Hindlimb muscle (tissue), 1 donor: Measurements from ENCODE around the gene PTPRN2. TPM values are rescaled to one million over a fixed set of nuclear protein-coding genes. Genes with fewer than 3 reads are reported as not detected.
"Not testable (repeated sequence)": the region's sequence is repeated elsewhere in the genome, so short reads cannot be mapped to it uniquely, and the experiment has no call there.

Experiments used
- DNase-seq: peaks from one replicate; pipeline ENCODE4 v3.0.0-alpha.2; 2013
- polyA plus RNA-seq: library from polyadenylated mRNA; unstranded; fragments of 120-200 nt; gene quantifications from one replicate; pipeline ENCODE4 v1.2.1, GENCODE V29; 2013; ENCODE audit not compliant: insufficient read length

Gene PTPRN2
- polyA plus RNA-seq, 1 donor: 2.0 TPM

DNA sequence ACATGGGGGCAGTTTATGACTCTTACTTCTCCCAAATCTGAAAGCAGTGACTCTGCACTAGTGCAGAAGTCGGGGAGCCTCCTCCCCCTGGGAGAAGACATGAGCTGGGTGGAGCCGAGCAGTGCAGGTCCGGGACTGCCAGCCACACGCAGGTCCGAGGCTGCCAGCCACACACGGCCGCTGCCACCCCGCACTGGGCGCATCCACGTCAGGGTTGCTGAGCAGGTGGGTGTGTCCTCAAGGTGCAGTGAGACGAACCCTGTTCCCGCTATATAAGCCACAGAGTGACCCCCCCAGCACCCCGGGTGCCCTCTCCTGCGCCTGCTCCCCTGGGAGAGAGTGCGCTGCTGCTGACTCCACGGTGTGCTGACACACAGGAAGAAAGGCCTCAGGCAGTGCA, 430.2 kb downstream of the PTPRN2 start:
- DNase-seq: no peak

DNA sequence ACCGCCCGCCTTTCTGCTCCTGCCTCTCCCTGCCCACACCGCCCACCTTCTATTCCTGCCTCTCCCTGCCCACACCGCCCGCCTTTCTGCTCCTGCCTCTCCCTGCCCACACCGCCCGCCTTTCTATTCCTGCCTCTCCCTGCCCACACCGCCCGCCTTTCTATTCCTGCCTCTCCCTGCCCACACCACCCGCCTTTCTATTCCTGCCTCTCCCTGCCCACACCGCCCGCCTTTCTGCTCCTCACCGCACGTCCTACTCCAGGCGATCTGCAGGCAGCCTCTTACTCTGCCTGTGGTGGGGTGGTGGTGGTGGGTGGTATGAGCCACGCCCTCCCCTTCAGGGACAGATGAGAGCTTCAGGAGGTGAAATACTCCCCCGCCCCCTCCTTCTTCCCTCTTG, 436.4 kb downstream of the PTPRN2 start:
- not testable (repeated sequence) for DNase-seq

DNA sequence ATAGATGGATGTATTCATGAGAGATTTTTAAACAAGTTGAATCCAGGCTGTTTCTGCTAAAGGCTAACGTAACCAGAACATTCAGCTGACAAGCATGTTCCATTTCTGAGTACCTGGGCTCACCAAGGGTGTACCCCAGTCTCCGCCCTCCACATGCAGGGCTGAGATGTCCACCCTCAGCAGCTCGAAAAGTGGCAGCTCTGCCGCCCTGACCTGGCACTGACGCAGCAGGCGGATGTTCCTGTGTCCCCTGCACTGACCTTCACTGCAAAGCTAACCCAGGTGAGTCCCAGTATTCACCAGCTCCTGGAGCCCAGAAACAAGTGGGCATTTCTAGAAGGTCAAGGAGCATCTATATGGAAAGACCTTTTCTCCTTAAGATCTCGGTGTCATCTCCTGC, 437.4 kb downstream of the PTPRN2 start:
- DNase-seq: no peak

DNA sequence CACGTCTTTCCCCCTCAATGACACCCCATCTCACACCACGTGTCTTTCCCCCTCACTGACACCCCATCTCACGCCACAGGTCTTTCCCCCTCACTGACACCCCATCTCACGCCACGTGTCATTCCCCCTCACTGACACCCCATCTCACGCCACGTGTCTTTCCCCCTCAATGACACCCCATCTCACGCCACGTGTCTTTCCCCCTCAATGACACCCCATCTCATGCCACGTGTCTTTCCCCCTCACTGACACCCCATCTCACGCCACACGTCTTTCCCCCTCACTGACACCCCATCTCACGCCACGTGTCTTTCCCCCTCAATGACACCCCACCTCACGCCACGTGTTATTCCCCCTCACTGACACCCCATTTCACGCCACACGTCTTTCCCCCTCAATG, 440.2 kb downstream of the PTPRN2 start:
- DNase-seq: peak; percentile 8

DNA sequence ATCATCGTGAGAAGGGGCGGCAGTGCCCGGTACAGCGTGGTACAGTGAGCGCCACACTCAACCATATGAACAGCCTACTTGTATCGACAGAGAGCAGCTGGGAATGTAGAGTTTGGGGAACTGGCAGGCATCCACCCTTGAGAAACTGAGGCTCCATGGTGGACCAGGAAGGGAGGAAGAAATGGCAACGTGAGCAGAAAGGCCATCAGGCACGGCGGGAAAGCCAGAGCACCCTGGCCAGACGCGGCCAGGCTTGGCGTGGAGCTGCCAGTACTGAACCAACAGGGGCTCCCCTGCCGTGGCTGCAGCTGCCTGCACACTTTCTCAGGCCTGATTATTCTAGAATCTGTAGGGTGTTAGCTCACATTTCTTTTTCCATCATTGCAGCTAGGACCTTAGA, 442.3 kb downstream of the PTPRN2 start:
- DNase-seq: no peak

DNA sequence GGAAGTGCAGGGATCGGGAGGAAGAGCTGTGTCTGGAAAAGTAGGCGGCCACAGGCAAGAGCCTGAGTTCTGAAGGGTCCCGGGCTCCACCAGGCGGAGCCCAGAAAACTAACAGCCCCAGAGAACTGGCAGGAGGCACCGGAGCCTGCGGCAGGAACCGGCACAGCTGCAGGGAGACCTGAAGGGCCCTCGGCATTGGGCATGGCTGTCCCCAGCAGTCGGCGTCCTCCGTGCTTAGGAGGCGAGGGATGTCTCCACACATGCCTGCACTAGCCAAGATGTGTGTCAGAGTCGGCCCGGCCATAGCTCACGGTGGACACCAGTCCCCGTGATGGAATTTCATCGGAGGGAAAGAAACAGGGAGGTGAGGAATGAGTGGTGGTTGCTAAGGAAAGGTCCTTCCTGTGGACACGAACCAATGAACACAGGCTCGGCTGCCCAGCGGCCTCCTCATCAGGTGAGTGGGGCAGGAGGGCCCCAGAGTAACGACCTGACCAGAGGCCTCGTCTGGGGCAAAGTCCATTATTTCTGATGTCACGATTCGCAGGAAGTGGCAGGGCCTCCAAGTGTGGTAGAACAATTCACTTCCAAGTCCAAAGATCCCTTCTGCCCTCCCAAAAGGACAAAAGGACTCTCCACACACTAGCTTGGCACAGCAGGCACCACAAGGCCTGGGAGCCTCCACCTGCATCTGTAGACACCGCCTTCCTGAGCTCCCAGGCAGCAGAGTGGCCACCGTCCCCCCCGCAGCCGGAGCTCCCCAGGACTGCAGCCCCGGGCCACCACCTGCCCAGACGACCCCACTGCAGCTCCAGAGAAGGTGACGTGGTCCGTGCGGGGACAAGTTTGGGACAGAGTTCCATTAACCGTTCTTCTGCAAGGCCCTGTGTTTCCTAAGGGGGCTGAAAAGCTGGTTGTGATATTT, 444.2 kb downstream of the PTPRN2 start:
- DNase-seq: no peak

DNA sequence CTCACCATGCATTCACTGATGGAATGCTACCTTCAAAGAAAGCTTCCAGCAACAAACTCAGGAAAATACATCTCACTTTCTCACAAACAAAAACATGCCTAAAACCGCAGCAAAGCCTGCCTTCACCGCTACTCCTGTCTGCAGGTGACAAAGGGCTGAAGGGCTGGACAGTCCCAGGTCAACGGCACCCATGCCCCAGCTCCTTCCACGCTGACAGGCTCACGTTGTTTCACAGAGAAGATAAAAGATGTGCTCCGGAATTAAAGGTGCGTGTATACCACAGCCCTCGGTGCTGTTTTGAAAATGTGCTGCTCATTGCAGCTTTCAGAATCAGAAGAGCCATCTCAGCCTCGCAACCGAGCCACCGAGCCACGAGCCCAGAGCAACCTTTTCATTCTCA, 445.0 kb downstream of the PTPRN2 start:
- no peak for DNase-seq

DNA sequence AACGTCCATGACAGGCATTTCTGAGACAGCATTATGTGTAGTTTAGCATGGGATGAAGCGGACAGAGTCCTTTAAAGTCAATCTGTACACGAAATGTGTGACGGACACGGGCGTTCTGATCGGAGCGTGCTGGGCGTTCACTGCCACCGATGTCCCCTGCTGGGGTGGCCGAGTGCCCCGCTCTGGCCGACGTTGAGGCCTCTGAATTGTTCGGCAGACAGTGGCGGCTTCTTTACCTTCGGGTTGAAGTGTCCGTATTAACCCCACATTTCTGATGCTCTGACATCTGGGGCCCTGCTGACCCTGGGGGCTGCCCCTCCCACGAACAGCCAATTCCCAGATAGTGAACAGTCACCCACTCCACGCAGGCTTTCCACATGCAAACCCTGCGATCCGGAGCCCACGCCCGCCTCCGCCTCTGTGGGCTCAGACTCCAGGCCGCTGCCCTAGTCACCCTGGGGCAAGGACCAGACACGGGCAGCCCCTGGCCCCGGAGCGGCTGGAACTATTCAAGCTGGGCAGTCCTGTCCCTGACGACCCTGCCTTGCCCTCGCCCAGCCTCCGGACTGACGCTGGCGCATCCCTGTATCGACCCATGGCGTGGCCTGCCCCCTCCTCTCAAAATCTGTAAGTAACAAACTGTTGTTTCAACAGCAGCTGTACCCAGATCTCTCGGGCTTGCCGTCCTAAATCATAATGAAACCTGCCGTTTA, 445.7 kb downstream of the PTPRN2 start:
- no peak for DNase-seq

DNA sequence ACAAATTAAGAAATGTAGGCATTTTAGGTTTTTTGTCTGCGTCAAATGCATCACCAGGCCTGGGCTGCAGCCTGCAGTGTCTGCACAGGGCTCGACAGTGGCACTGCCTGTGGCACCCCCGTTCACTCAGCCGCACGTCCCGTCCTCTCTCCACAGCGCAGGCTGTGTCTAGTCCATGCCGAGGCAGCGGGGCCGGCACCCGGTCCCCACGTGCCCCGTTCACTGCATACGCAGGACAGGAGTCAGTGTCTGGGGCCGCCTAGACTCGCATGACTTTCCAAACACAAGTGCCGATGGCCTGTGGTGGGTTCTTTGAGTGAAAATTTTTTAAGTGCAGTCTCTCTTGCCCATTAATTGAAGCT, 446.4 kb downstream of the PTPRN2 start:
- no peak for DNase-seq

DNA sequence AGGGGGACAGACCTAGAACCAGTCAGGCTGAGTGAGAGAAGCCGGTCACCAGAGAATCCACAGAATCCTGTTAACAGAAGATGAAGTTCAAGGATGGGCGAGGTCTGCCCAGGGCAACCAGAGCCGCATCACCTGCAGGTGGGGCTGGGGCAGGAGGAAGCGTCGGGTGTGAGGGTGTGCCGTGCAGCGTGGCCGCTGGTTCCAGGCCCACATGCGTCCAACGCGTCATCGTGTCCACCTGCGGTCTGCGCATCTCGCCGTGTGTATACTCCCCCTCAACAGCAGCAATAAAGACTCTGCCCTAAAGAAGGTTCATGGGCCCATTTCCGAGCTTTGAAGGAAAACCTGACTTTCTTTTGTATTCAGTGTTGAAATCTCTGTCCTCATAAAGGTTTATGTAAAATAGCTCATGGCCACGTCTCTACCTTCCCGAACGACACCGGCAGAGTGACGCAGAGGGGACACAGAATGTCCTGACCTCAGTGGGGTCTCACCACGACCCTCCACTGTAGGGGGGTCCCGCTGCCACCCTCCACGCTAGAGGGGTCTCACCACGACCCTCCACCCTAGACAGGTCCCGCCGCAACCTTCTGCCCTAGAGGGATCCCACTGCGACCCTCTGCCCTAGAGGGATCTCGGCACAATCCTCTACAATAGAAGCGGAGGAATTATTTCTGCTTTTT, 446.9 kb downstream of the PTPRN2 start:
- no peak for DNase-seq

DNA sequence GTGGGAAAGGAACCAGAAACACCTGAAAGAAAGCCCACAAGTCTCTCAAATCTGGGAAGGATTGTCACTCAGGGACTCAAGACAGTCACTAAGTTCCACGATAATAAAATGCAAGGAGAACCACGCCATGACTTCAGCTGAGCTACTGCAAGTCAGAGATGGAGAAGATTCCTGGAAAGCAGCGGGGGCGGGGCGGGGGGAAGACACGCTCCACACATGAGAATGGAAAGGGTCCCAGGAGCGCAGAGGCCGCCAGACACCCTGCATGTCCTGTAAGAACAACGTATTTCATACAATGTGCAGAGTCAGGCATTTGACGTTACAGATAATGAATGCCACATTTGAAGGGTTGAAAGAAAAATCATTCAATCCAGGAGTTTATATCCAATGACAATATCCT, 448.1 kb downstream of the PTPRN2 start:
- no peak for DNase-seq

DNA sequence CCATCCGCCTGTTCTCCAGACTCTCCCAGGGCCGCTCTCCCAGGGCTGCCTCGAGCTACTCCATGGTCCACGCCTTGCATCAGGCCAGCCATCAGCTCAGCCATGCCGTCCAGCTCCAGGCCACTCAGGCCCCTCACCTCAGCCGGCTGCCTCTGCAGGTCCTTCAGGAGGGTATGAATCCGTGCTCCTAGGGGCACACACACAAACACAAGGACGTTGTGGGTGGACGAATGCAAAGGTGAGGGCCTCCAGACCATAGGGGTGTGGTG, 449.4 kb downstream of the PTPRN2 start:
- no peak for DNase-seq

DNA sequence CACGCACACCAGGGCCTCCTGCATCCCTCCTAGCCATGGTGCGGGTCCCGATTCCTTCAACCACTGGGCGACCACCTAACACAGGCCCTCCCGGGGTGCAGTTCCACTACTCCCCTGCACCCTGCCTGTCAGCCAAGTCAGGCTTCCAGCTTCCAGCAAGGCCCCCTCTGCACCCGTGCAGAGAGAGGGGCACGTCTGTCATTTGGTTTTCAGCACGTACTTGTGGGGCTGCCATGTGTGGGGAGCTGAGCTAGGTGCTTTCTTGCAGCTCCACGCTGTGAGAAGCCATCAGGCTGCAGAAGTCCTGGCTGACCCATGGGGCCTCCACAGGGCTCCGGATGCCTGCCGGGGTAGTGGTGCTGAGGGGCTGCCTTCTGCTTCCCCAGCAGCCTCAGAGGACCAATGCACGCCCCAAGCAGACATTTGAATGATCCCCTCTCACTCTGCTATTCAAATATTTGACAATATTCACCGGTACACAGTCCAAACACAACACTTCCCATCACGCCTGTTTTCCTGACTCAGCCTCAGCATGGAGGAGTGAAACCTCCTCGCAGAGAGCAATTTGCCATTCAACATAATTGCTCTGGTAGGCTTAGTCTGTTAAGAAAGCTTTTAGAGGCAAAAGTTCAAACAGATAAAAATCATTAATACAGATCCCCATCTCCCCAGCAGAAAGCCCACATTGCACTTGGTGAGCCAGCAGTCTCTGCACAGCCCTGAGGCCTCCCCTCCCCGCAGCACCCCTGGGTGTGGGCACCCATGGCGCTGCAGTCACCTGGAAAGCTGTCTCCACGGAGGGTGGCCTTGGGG, 449.9 kb downstream of the PTPRN2 start:
- DNase-seq: no peak

DNA sequence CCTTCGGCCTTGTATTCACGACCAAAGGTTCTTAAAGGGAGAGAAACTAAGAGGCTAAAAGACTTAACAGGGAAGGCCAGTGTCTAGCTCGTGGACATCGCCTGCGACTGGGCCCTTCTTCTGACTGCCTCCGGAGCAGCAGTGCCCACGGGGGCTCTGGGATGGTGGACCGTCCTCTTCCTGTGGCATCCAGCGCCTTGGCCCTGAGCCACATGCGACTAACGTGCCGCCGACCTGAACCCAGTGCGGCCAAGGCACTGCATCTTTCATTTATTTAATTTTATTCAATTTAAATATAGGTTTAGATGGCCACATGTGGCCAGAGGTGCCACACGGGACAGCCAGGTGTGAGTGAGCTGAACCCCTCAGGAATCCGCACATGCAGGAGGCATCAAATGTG, 451.7 kb downstream of the PTPRN2 start:
- no peak for DNase-seq

DNA sequence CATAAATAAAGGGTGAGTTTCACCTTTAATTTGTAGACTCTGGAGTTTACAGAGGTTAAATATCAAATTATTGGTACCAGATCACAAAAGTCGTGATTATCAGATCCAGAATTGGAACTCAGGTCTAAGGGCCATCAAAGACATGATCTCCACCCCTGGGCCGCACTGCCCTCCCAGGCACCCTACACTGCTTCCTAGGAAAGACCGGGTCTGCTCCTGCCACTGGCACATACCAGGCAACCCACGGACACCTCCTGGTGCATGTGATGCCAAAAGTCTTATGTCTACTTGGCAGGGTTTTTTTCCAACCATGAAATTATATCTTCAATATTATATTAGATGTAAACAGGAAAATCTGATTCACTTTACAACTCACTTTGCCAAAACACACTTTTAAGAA, 452.8 kb downstream of the PTPRN2 start:
- no peak for DNase-seq

DNA sequence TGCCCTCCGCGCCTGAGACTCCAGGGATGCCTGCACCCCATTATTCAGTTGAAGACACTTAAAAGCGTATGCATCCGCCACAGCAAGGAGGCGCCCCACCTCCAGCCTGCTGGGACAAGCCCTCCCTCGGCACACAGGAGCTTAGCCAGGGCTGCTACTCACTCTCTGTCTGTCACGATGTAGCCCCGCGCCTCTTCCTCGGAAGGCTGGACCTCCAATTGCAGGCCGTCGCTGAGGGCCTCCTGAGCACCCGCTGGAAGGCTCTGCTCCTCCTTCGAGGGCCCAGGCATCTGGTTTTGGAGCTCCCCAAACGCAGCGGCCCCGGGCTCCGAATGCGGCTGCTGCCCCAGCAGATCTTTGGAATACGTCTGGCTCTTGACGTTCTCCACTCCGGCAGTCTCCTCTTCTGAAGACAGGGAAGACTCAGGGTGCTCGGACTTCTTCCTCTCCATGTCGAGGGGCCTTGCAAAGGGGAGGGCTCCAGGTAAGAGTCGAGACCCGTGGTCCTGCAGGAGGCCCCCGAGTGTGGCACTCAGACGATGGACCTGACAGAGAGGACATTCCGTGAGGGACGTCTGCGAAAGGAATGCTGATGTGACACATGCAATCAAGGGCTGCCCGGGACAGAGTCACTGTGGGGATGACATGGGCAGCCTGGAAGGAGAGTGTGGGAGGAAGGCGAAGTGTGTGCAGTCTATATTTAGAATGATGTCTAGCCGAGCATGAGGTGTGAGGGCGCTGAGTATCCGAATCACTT, 453.9 kb downstream of the PTPRN2 start:
- no peak for DNase-seq

DNA sequence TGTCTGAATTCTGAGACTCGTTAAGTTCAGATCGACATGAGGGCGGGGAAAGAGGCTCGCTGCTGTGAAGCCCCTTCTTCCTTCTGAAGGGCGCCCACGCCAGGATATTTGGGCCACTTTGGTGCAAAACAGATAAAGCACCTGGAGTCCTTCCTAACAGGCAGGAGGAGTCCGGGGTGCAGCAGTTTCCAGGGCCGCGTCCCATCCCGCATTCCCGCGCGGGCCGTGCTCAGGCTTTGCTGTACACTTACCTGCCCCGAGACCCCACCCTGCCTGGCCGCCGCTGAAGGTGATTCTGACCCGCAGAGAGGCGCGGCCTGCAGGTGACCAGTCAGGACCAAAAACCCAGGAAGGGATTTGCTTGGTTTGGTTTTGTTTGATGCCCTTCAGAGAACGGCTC, 454.6 kb downstream of the PTPRN2 start:
- no peak for DNase-seq

DNA sequence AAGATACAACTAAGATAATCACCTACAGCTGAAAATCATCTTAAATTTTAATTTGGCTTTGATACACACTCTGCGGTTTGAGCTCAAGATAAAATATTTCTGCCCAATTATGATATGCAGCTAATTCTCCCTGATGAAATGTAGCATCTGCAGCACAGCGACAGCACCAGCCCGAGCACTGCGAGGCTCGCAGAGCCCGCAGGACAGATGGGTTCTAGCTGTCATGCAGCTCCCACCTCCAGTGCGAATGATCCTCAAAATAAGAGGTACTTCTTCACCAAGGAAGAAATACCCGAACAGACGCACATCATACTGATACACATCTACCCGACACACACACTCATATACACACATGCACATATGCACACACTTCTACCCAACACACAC, 457.6 kb downstream of the PTPRN2 start:
- no peak for DNase-seq

DNA sequence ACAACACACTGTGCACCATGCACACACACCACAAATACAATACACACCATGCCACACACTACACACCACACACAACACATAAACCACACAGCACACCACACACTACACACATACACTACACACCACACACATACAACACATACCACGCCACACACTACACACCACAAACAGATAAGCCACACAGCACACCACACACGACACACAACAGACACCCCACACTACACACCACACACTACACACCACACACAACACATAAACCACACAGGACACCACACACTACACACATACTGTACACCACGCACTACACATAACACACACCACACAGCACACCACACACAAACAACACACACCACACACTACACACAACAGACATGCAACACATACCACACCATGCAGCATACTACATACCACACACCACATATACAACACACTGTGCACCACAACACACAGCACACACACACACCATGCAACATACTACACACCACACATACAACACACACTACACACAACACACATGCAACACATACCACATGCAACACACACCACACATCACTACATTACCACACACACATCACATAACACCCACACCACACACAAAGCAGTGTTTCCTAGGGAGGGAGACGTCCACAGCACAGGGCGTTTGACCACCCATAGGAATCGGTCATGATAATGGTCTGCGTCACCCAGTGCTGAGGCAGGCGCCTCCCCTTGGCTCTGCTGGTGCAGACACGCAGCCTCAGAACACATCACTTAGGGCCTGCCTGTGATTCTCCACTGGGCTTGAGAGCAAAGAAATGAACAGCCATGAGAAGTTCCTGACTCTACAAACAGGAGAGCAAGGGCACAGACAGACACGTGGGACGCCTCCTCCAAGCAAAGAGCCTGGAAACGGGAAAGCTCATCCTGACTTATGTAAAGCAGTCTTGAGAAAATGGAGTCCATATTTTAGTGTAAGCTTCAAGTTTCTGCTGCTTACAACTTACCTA, 458.3 kb downstream of the PTPRN2 start:
- no peak for DNase-seq

DNA sequence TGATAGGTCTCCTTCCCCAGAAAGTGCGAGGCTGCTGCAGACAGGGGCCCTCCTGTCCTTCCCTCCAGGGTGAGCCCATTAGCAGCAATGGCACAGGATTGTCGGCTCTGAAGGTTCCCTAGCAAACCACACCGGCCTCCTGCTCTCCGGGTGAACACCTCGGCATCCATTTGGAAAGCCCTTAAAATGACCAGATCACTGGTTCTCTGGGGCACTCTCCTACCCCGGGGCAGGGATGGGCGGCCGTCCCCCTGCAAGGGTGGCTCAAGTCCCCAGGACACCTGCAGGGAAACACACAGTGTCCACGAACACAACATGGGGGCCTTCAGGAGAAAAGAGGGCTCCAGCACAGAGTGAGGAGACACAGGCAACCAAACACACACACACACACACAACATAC, 459.1 kb downstream of the PTPRN2 start:
- no peak for DNase-seq

DNA sequence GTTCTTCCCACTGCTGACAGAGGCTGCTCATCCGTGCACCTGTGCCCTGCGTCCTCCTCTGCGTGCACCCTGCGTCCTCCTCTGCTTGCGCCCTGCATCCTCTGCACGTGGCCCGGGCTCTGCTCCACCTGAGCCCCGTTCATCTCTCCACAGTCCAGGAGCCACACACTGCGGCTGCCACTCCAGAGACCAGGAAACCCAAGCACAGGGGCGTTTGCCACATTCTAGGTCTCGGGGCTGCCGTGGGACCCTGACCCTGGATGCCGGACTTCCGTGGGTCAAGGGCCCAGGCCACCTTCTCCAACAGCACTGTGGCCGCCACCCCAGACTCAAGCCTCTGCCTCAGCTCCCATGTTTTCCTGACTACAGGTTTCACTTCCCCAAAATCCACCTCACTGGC, 460.4 kb downstream of the PTPRN2 start:
- no peak for DNase-seq
